Measurements from ENCODE around the gene CPA4.
"Not testable (repeated sequence)": the region's sequence is repeated elsewhere in the genome, so short reads cannot be mapped to it uniquely, and the experiment has no call there.

CPA4 gene

GRCh38 chr7:130292682-130293257 lies at the start of gene CPA4:
Gene CPA4 (plus strand): TSS chr7:130293161. CDS start chr7:130293181, 20 bp downstream.
- DNase-seq (ENCODE audit: low read depth), result no peak

DNA sequence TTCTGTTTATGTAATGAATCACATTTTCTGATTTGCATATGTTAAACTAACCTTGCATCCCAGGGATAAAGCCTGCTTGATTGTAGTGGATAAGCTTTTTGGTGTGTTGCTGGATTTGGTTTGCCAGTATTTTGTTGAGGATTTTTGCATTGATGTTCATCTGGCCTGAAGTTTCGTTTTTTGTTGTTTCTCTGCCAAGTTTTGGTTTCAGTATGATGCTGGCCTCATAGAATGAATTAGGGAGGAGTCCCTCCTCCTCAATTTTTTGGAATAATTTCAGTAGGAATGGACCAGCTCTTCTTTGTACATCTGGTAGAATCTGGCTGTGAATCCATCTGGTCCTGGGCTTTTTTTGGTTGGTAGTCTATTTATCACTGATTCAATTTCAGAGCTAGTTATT lies 49.5 kb upstream of the CPA4 start:
- DNase-seq (ENCODE audit: low read depth), result not testable (repeated sequence)

- DNase-seq (ENCODE audit: low read depth), result not testable (repeated sequence)
These were observed 46.5 kb upstream of the CPA4 start for GRCh38 chr7:130246491-130246890.

GRCh38 chr7:130248842-130249241 lies 44.1 kb upstream of the CPA4 start:
- not testable (repeated sequence) for DNase-seq (ENCODE audit: low read depth)

GRCh38 chr7:130249626-130250025 lies 43.3 kb upstream of the CPA4 start:
- DNase-seq (ENCODE audit: low read depth), result not testable (repeated sequence)

- no peak for DNase-seq (ENCODE audit: low read depth)
These were observed 38.4 kb upstream of the CPA4 start for GRCh38 chr7:130254555-130254954.

- no peak for DNase-seq (ENCODE audit: low read depth)
These were observed 36.3 kb upstream of the CPA4 start for GRCh38 chr7:130256704-130257103.

DNA sequence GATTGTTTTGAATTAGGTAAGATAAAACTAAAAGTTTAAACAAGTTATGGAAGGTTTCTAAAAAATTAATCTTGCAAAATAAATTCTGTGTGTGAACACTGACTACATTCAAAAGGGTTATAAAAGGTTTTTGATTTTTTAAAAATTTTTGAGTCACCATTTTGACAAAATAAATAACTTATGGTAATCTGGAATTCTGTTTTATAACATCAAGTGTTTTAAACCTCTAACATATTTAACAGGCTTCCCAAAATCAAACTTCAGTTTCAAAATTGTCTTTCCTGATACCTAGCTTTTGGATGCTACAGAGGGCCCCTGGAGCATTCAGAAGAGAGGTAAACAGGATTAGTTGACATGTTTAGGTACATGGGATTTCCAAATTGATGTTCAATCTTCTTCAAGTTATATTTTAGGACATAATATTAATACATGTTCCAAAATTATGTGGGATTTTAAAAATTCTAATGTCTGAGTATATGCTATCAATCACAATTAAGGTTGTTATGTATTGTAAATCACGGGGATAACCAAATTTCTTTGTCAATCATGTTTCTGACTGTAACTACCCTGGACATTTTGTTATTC lies 34.4 kb upstream of the CPA4 start:
- DNase-seq (ENCODE audit: low read depth), result no peak

DNA sequence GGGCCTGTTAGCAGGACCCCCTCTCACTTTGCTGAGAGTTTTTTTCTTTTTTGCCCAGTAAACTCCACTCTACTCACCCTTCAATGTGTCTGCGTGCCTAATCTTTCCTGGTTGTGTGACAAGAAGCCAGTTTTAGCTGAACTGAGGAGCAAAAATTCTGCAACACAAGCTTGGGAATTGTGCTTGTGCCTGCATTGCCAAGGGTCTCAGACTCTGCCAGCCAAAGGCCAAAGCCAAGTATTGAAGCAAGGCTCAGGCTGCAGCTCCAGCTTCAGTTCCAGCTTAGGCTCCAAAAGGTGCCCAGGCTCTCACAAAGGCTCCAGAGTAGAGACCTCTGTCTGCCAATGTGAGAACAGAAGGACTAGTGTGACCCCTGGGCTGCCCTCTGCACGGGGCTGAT lies 30.5 kb upstream of the CPA4 start:
- DNase-seq (ENCODE audit: low read depth), result no peak

- DNase-seq (ENCODE audit: low read depth), result no peak
These were observed 29.8 kb upstream of the CPA4 start for GRCh38 chr7:130263130-130263529.

DNA sequence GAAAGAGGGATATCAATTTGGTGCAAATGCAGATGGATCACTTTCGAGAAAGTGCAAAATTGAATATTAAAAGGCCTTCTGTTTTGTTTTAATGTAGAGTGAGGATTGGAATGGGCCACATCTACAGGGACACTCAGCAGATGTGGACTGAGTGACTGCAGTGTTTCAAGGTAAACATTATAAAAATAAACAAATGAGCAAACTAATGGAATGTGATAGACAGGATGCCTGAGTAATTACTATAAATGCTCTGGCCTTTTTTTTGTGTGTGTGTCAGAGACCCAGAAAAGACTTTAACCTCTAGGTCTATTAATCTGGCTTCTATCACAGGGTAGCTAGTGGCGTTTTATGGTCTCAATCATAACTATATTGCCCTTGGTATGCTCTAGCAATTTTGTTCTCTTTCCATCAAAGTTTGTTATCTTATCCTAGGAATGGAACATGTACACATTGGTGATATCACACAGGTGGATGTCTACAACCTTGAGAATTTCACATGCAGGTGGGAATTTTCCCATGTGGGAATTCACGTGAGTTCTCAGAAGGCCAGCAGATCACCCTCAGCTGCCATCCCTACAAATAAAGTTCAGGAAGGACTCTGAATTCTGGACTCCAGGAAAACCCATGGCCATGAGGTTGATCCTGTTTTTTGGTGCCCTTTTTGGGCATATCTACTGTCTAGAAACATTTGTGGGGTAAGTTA lies 26.6 kb upstream of the CPA4 start, which contains the start of gene CPA2:
Gene CPA2 (plus strand): TSS at position 606 of the 703 bp plus-strand sequence. CDS start 19 bp downstream, at position 625.
- DNase-seq (ENCODE audit: low read depth), result no peak

DNA sequence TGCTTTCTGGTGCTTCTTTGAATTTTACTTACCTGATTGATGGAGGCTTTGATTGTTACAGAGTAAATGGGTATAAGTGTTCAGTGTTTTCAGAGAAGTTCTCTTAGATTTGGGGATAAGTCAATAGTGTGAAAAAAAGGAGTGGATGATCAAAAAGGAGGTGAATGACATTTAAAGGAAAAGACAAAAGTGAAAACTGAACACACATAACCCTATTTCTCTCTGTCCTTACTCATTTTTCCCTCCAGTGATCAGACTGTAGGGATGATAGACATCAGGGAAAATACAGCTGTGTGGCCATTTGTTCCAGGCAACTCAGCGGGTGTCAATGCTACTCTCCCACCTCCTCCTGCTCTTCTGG lies 26.0 kb upstream of the CPA4 start:
- no peak for DNase-seq (ENCODE audit: low read depth)

- DNase-seq (ENCODE audit: low read depth), result no peak
These were observed 24.3 kb upstream of the CPA4 start for GRCh38 chr7:130268463-130269317.

GRCh38 chr7:130269318-130269694 lies 23.7 kb upstream of the CPA4 start:
- DNase-seq (ENCODE audit: low read depth), result no peak

- DNase-seq (ENCODE audit: low read depth), result no peak
These were observed 21.8 kb upstream of the CPA4 start for GRCh38 chr7:130270947-130271800.

- DNase-seq (ENCODE audit: low read depth), result no peak
These were observed 20.4 kb upstream of the CPA4 start for GRCh38 chr7:130272381-130273080.

GRCh38 chr7:130273081-130273932 lies 19.7 kb upstream of the CPA4 start:
- DNase-seq (ENCODE audit: low read depth), result no peak

DNA sequence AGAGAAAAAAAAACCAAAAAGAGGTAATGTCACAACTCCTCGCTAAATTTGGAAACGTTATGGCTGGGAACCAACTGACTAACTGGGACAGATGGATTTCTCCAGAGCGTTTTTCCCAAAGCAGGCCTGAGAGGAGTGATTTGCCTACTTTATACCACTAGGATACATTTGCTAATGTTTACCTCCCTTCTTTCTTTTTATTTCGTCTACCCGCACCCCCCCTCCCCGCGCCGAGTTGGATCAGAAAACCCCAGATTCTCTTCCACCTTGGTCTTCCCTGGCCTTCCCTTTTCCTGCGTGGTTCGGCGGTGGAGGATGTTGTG lies 19.1 kb upstream of the CPA4 start:
- no peak for DNase-seq (ENCODE audit: low read depth)

DNA sequence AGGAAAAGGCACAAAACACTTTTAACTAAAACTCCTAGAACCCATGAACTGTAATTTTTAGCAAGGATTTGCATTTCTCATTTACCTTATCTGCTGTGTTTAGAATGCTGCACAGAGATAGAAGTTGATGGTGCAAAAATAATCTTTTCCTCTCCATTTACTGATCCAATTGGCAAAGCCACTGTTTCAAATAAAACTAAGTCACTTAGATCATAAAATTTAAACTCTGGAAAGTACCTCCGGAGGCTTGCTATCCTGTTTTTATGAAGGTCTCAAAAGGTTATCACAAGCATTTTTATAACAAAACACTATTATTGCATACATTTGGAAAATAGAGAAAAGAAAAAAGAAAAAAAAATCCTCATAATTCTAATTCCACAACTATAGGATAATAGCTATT lies 18.7 kb upstream of the CPA4 start:
- no peak for DNase-seq (ENCODE audit: low read depth)

GRCh38 chr7:130274983-130275591 lies 17.9 kb upstream of the CPA4 start:
- DNase-seq (ENCODE audit: low read depth), result no peak

Measured in stimulated activated CD8-positive, alpha-beta memory T cell treated with anti-CD3 and anti-CD28 coated beads, Interleukin-4, amount 100 ng/mL, for 24 hours (primary cell).